ENCODE measurements around the gene MRPL28. TPM values are rescaled to one million over a fixed set of nuclear protein-coding genes. Genes with fewer than 3 reads are reported as not detected.

Gene MRPL28
- total and polyA plus RNA-seq, 2 experiments from 2014 or later = 242 to 290 TPM

GRCh38 chr16:373020-373598 is 2.8 kb upstream of the MRPL28 start:
- Histone ChIP-seq H3K27me3 (no peaks in the 10 kb centered on the region), H3K27ac (no peak overlapping the region), H3K9me3 (ENCODE audit: low read depth) (no peaks in the 10 kb centered on the region), H3K4me3 (no peak overlapping the region), H3K4me1 (ENCODE audit: low read depth) (peaks cover 5% of the 10 kb centered on the region), H3K36me3 (peaks cover 33% of the 10 kb centered on the region)
- DNase-seq (ENCODE audit: low read depth in 1 of 2, low spot score in 1 of 2) = no peak
- no peak for TF ChIP-seq CTCF (IDR thresholded peaks at IDR 0.05; ENCODE audit: low read depth, low read length)

- peaks cover 40% of the 10 kb centered on the region for H3K36me3 ChIP-seq
- TF ChIP-seq CTCF (IDR thresholded peaks at IDR 0.05; ENCODE audit: low read depth, low read length) = no peak
- no peak for DNase-seq (ENCODE audit: low read depth in 1 of 2, low spot score in 1 of 2)
- H3K27ac ChIP-seq = no peak overlapping the region
- no peaks in the 10 kb centered on the region for H3K9me3 ChIP-seq (ENCODE audit: low read depth)
- H3K27me3 ChIP-seq = no peaks in the 10 kb centered on the region
- H3K4me3 ChIP-seq = no peak overlapping the region
- H3K4me1 ChIP-seq (ENCODE audit: low read depth) = peaks cover 5% of the 10 kb centered on the region
These were observed 2.1 kb upstream of the MRPL28 start for GRCh38 chr16:372302-372983.

- peaks cover 38% of the 10 kb centered on the region for H3K36me3 ChIP-seq
These were observed 1.4 kb upstream of the MRPL28 start for GRCh38 chr16:371515-372301.

GRCh38 chr16:370979-371514 is 709 bp upstream of the MRPL28 start:
- peak overlapping the region; percentile 17 for H3K27ac ChIP-seq
- H3K4me1 ChIP-seq (ENCODE audit: low read depth) = peaks cover 5% of the 10 kb centered on the region
- H3K9me3 ChIP-seq (ENCODE audit: low read depth) = no peaks in the 10 kb centered on the region
- H3K4me3 ChIP-seq = no peak overlapping the region
- no peaks in the 10 kb centered on the region for H3K27me3 ChIP-seq
- no peak for DNase-seq (ENCODE audit: low read depth in 1 of 2, low spot score in 1 of 2)
- no peak for TF ChIP-seq CTCF (IDR thresholded peaks at IDR 0.05; ENCODE audit: low read depth, low read length)
- peaks cover 37% of the 10 kb centered on the region for H3K36me3 ChIP-seq

More at GRCh38 chr16:371515-372301, 1.4 kb upstream of the MRPL28 start:
- DNase-seq (ENCODE audit: low read depth in 1 of 2, low spot score in 1 of 2) = no peak
- no peak for TF ChIP-seq CTCF (IDR thresholded peaks at IDR 0.05; ENCODE audit: low read depth, low read length)
- Histone ChIP-seq H3K4me1 (ENCODE audit: low read depth) (peaks cover 5% of the 10 kb centered on the region), H3K9me3 (ENCODE audit: low read depth) (no peaks in the 10 kb centered on the region), H3K27me3 (no peaks in the 10 kb centered on the region), H3K4me3 (no peak overlapping the region), H3K27ac (no peak overlapping the region)

GRCh38 chr16:369866-370436 is 387 bp downstream of the MRPL28 start:
- peaks cover 35% of the 10 kb centered on the region for H3K36me3 ChIP-seq
- H3K27ac ChIP-seq = no peak overlapping the region
- TF ChIP-seq CTCF (IDR thresholded peaks at IDR 0.05; ENCODE audit: low read depth, low read length) = no peak
- peaks cover 5% of the 10 kb centered on the region for H3K4me1 ChIP-seq (ENCODE audit: low read depth)
- peak overlapping the region; percentile 40 for H3K4me3 ChIP-seq
- H3K27me3 ChIP-seq = no peaks in the 10 kb centered on the region
- H3K9me3 ChIP-seq (ENCODE audit: low read depth) = no peaks in the 10 kb centered on the region
- peak; percentile 43 to 64 for DNase-seq (ENCODE audit: low read depth in 1 of 2, low spot score in 1 of 2)
